IMR-90 (cell line): Measurements from ENCODE around the gene CDS2. TPM values are rescaled to one million over a fixed set of nuclear protein-coding genes. Genes with fewer than 3 reads are reported as not detected.

ENCODE experiments used
- ATAC-seq: fragments of 200-7000 bp; cut with Tn5 transposase; 2 replicates; pipeline ENCODE4 v1.9.1; 2020; ENCODE audit warnings: low read depth, mild to moderate bottlenecking, moderate library complexity
- BruUV-seq: library from RNA; stranded (reverse); fragments of 400-500 nt; replicated peaks from 2 replicates; lab custom pipeline; 2021; lab: Mats Ljungman, UMichigan
- CTCF ChIA-PET: fragments of 300-600 bp; formaldehyde crosslinking; extraction: SDS; loops from one replicate; lab custom pipeline; 2021; ENCODE audit warnings: antibody characterized with exemption; lab: Yijun Ruan, JAX
- POLR2A ChIA-PET: fragments of 300-600 bp; sonication (Branson Sonifier 250); formaldehyde crosslinking; loops from one replicate; lab custom pipeline; 2022; ENCODE audit warnings: antibody characterized with exemption; ENCODE audit not compliant: unreplicated experiment; lab: Charles Lee
- DNase-seq: peaks from one replicate; pipeline ENCODE4 v3.0.0; 2013
- H2AFZ ChIP-seq: replicated peaks from 2 replicates; pipeline ENCODE3; 2013; ENCODE audit warnings: low read length, mild to moderate bottlenecking; ENCODE audit not compliant: poor library complexity
- H2AK5ac ChIP-seq: 2 replicates; pipeline ENCODE4 v1.6.1; 2013; ENCODE audit warnings: low read depth, low read length, inconsistent platforms
- H2AK9ac ChIP-seq: replicated peaks from 2 replicates; pipeline ENCODE3; 2013; ENCODE audit warnings: mild to moderate bottlenecking, low read depth, low read length, moderate library complexity; ENCODE audit not compliant: poor library complexity
- H2BK120ac ChIP-seq: 2 replicates; pipeline ENCODE4 v1.6.1; 2013; ENCODE audit warnings: low read depth, low read length, inconsistent platforms
- H2BK15ac ChIP-seq: 3 replicates; pipeline ENCODE4 v1.6.1; 2013; ENCODE audit warnings: low read depth, low read length, inconsistent platforms
- H2BK20ac ChIP-seq: 2 replicates; pipeline ENCODE4 v1.6.1; 2013; ENCODE audit warnings: low read depth, mild to moderate bottlenecking, inconsistent platforms, low read length, moderate library complexity
- H2BK5ac ChIP-seq: 2 replicates; pipeline ENCODE4 v1.6.1; 2013; ENCODE audit warnings: mild to moderate bottlenecking, low read depth, low read length, inconsistent platforms; ENCODE audit not compliant: poor library complexity, severe bottlenecking
- H3K14ac ChIP-seq: replicated peaks from 2 replicates; pipeline ENCODE4 v1.6.1; 2013; ENCODE audit warnings: low read depth, low read length, inconsistent platforms
- H3K18ac ChIP-seq: 2 replicates; pipeline ENCODE4 v1.6.1; 2013; ENCODE audit warnings: low read depth, low read length, control low read depth
- H3K23ac ChIP-seq: 2 replicates; pipeline ENCODE4 v1.6.1; 2013; ENCODE audit warnings: low read depth, low read length, inconsistent platforms
- H3K27ac ChIP-seq: 2 replicates; pipeline ENCODE4 v1.5.1; 2013; ENCODE audit warnings: mild to moderate bottlenecking, control low read depth, low read length; ENCODE audit not compliant: insufficient read depth
- H3K27me3 ChIP-seq: 2 replicates; pipeline ENCODE4 v1.6.1; 2013; ENCODE audit warnings: low read length; ENCODE audit not compliant: control insufficient read depth, insufficient read depth
- H3K36me3 ChIP-seq: 2 replicates; pipeline ENCODE4 v1.6.1; 2013; ENCODE audit warnings: low read length, mixed read lengths; ENCODE audit not compliant: control insufficient read depth, insufficient read depth
- H3K4ac ChIP-seq: 2 replicates; pipeline ENCODE4 v1.6.1; 2013; ENCODE audit warnings: low read depth, low read length, inconsistent platforms
- H3K4me1 ChIP-seq: 2 replicates; pipeline ENCODE4 v1.6.1; 2013; ENCODE audit warnings: low read length, mixed read lengths; ENCODE audit not compliant: control insufficient read depth, insufficient read depth
- H3K4me2 ChIP-seq: 2 replicates; pipeline ENCODE4 v1.6.1; 2013; ENCODE audit warnings: low read depth, mild to moderate bottlenecking, control low read depth, low read length, moderate library complexity
- H3K4me3 ChIP-seq: 2 replicates; pipeline ENCODE4 v1.5.1; 2013; ENCODE audit warnings: low read depth, mild to moderate bottlenecking, control low read depth, low read length, moderate library complexity; ENCODE audit not compliant: insufficient read depth
- H3K56ac ChIP-seq: 2 replicates; pipeline ENCODE4 v1.6.1; 2013; ENCODE audit warnings: low read length, inconsistent platforms; ENCODE audit not compliant: insufficient read depth; ENCODE audit errors: extremely low read depth
- H3K79me1 ChIP-seq, 2 experiments: 2 replicates each; pipeline ENCODE4 v1.6.1; 2013; ENCODE audit warnings: low read length in 2 of 2, inconsistent platforms in 1 of 2, low read depth in 1 of 2
- H3K9ac ChIP-seq: 2 replicates; pipeline ENCODE4 v1.6.1; 2013; ENCODE audit warnings: low read depth, low read length, control low read depth
- H3K9me1 ChIP-seq: 2 replicates; pipeline ENCODE4 v1.6.1; 2013; ENCODE audit warnings: low read length, inconsistent platforms; ENCODE audit not compliant: insufficient read depth
- H3K9me3 ChIP-seq: 2 replicates; pipeline ENCODE4 v1.6.1; 2013; ENCODE audit warnings: low read length; ENCODE audit not compliant: control insufficient read depth, insufficient read depth
- H4K20me1 ChIP-seq: 2 replicates; pipeline ENCODE4 v1.6.1; 2013; ENCODE audit warnings: low read length, inconsistent platforms; ENCODE audit not compliant: insufficient read depth
- H4K5ac ChIP-seq: 2 replicates; pipeline ENCODE4 v1.6.1; 2013; ENCODE audit warnings: mild to moderate bottlenecking, low read depth, low read length, control low read depth
- H4K8ac ChIP-seq, 2 experiments: 2 replicates each; pipeline ENCODE4 v1.6.1; 2013; ENCODE audit warnings: low read depth in 2 of 2, low read length in 2 of 2, control low read depth in 1 of 2, inconsistent platforms in 1 of 2
- H4K91ac ChIP-seq: 2 replicates; pipeline ENCODE4 v1.6.1; 2013; ENCODE audit warnings: low read depth, low read length, inconsistent platforms; ENCODE audit not compliant: insufficient read depth
- BHLHE40 ChIP-seq: fragments of 150-350 bp; IDR thresholded peaks from 2 replicates; pipeline ENCODE4 v1.6.1; 2016; ENCODE audit warnings: mild to moderate bottlenecking, low read depth, low read length
- CEBPB ChIP-seq: IDR thresholded peaks from 2 replicates; pipeline ENCODE4 v1.6.1; 2012; ENCODE audit warnings: low read depth, low read length, improper control_type of control experiment
- CHD1 ChIP-seq: IDR thresholded peaks from 2 replicates; pipeline ENCODE4 v1.6.1; 2012; ENCODE audit warnings: low read depth, low read length, improper control_type of control experiment
- FOS ChIP-seq: fragments of 150-350 bp; IDR thresholded peaks from 2 replicates; pipeline ENCODE4 v1.6.1; 2016; ENCODE audit warnings: low read depth, low read length
- MAFK ChIP-seq: IDR thresholded peaks from 2 replicates; pipeline ENCODE4 v1.6.1; 2012; ENCODE audit warnings: low read depth, low read length, improper control_type of control experiment
- MAZ ChIP-seq: IDR thresholded peaks from 2 replicates; pipeline ENCODE4 v1.6.1; 2012; ENCODE audit warnings: low read depth, mild to moderate bottlenecking, low read length, improper control_type of control experiment, moderate library complexity, borderline replicate concordance
- MXI1 ChIP-seq: IDR thresholded peaks from 2 replicates; pipeline ENCODE4 v1.6.1; 2012; ENCODE audit warnings: low read depth, mild to moderate bottlenecking, low read length, moderate library complexity, borderline replicate concordance
- NFE2L2 ChIP-seq: fragments of 150-350 bp; IDR thresholded peaks from 2 replicates; pipeline ENCODE4 v1.6.1; 2016; ENCODE audit warnings: low read depth, mild to moderate bottlenecking, low read length
- POLR2A ChIP-seq: IDR thresholded peaks from 2 replicates; pipeline ENCODE4 v1.6.1; 2012; ENCODE audit warnings: mild to moderate bottlenecking, low read depth, low read length
- RCOR1 ChIP-seq: IDR thresholded peaks from 2 replicates; pipeline ENCODE4 v1.6.1; 2012; ENCODE audit warnings: mild to moderate bottlenecking, low read length, improper control_type of control experiment; ENCODE audit not compliant: insufficient replicate concordance
- RFX5 ChIP-seq: IDR thresholded peaks from 2 replicates; pipeline ENCODE4 v1.8.0; 2012; ENCODE audit warnings: low read depth, mild to moderate bottlenecking, low read length, moderate library complexity
- SMC3 ChIP-seq: fragments of 150-350 bp; IDR thresholded peaks from 2 replicates; pipeline ENCODE4 v1.6.1; 2016; ENCODE audit warnings: low read depth, mild to moderate bottlenecking, antibody characterized with exemption, low read length, moderate library complexity
- WGBS, 2 experiments: methylation state at CpG; one replicate each; pipeline versions ENCODE4 v1.1.5 to v1.1.7; 2013; ENCODE audit warnings: missing lambda C conversion rate in 2 of 2; ENCODE audit not compliant: insufficient read length in 1 of 2; ENCODE audit errors: extremely low coverage in 2 of 2; 5-methylcytosine and 5-hydroxymethylcytosine counted together
- dilution Hi-C: fragments of 300-500 bp; cut with HindIII; formaldehyde crosslinking; loops from one replicate; pipeline ENCODE4 v1.14.3; 2018; ENCODE audit warnings: low sequenced_read_pairs; ENCODE audit not compliant: unreplicated experiment
- in situ Hi-C: fragments of 300-500 bp; cut with MboI; formaldehyde crosslinking; loops from 3 replicates; pipeline ENCODE4 v1.14.3; 2019; ENCODE audit warnings: low sequenced_read_pairs, inconsistent platforms, mixed read lengths
- intact Hi-C: fragments of 100-400 bp; cut with micrococcal nuclease; formaldehyde crosslinking; loops from 2 replicates; pipeline ENCODE4 v1.10.0; 2022
- polyA plus RNA-seq, 3 experiments: library from polyadenylated mRNA; depleted of rRNA; stranded (reverse); fragments of >200 nt; gene quantifications; 2 replicates each; pipeline ENCODE4 v1.2.3, GENCODE V29; 2012; ENCODE audit warnings: low replicate concordance in 1 of 3
- total RNA-seq: library from RNA; depleted of rRNA; stranded (reverse); fragments of >200 nt; gene quantifications from 2 replicates; pipeline ENCODE4 v1.2.3, GENCODE V29; 2012
- TF ChIP-seq, protein P1 (sequence below): fragments of 150-350 bp; IDR thresholded peaks from 2 replicates; pipeline ENCODE4 v1.6.1; 2016; ENCODE audit warnings: low read depth, mild to moderate bottlenecking, low read length, moderate library complexity, borderline replicate concordance
- TF ChIP-seq, protein P2 (sequence below): conservative IDR thresholded peaks from 2 replicates; pipeline ENCODE4 v1.5.1; 2012; ENCODE audit warnings: mild to moderate bottlenecking, low read depth, low read length, improper control_type of control experiment
- TF ChIP-seq, protein P3 (sequence below): fragments of 150-350 bp; IDR thresholded peaks from 2 replicates; pipeline ENCODE4 v1.6.1; 2017; ENCODE audit warnings: mild to moderate bottlenecking, antibody characterized with exemption, low read length, low read depth

CDS2 gene
- total and polyA plus RNA-seq, 2 of the 4 experiments (the other 2 are of a cell fraction) = 17.0 to 47.1 TPM

DNA sequence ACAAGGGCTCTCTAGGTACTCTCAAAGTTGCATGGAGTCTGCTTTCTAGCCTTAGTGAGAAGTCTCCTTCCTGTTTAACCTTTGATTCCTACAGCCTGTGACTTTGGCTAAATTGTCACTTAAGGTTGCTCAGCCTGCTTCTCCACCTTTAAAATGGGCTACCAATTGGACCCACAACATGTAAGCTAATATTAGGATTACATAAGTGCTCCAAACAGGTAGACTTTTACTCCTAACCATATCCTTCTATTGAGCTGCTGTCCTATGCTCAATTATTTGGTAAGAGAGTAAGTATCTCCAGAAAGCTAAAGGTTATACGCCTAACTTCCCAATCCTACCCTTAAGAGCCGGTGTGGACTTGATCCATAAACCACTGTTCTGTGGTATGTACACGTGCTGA, 9.9 kb upstream of the CDS2 start:
- Histone ChIP-seq H3K9me1 (no peaks in the 10 kb centered on the region), H2AK9ac (no peak overlapping the region), H2BK5ac (no peak overlapping the region), H4K8ac (no peak overlapping the region), H3K14ac (no peak overlapping the region), H4K20me1 (peaks cover 18% of the 10 kb centered on the region), H3K18ac (no peak overlapping the region), H4K5ac (no peak overlapping the region), H3K9ac (no peak overlapping the region), H2BK15ac (no peak overlapping the region), H3K23ac (no peak overlapping the region), H3K56ac (no peak overlapping the region), H3K36me3 (peaks cover 6% of the 10 kb centered on the region), H3K79me1 (peaks cover 5 to 33% of the 10 kb centered on the region in 2 experiments), H3K4ac (no peak overlapping the region), H3K27me3 (no peaks in the 10 kb centered on the region), H2BK20ac (no peak overlapping the region), H3K4me3 (no peak overlapping the region), H2AFZ (no peak overlapping the region), H3K4me2 (no peak overlapping the region), H3K27ac (no peak overlapping the region), H2AK5ac (no peak overlapping the region), H3K9me3 (no peaks in the 10 kb centered on the region), H2BK120ac (no peak overlapping the region), H4K91ac (no peak overlapping the region), H3K4me1 (peaks cover 1% of the 10 kb centered on the region; the same call in 1 of the 2 replicates)
- BruUV-seq = no TSS peak
- dilution Hi-C loops = no loop called here
- in situ Hi-C loops = no loop called here
- TF ChIP-seq MAZ (no peak), SMC3 (no peak), BHLHE40 (no peak), RCOR1 (no peak), MAFK (no peak), CHD1 (no peak), FOS (no peak), RFX5 (no peak), POLR2A (no peak), NFE2L2 (no peak), MXI1 (no peak), CEBPB (no peak)
- TF ChIP-seq, protein P1, sequence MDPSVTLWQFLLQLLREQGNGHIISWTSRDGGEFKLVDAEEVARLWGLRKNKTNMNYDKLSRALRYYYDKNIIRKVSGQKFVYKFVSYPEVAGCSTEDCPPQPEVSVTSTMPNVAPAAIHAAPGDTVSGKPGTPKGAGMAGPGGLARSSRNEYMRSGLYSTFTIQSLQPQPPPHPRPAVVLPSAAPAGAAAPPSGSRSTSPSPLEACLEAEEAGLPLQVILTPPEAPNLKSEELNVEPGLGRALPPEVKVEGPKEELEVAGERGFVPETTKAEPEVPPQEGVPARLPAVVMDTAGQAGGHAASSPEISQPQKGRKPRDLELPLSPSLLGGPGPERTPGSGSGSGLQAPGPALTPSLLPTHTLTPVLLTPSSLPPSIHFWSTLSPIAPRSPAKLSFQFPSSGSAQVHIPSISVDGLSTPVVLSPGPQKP = no peak
- TF ChIP-seq, protein P2, sequence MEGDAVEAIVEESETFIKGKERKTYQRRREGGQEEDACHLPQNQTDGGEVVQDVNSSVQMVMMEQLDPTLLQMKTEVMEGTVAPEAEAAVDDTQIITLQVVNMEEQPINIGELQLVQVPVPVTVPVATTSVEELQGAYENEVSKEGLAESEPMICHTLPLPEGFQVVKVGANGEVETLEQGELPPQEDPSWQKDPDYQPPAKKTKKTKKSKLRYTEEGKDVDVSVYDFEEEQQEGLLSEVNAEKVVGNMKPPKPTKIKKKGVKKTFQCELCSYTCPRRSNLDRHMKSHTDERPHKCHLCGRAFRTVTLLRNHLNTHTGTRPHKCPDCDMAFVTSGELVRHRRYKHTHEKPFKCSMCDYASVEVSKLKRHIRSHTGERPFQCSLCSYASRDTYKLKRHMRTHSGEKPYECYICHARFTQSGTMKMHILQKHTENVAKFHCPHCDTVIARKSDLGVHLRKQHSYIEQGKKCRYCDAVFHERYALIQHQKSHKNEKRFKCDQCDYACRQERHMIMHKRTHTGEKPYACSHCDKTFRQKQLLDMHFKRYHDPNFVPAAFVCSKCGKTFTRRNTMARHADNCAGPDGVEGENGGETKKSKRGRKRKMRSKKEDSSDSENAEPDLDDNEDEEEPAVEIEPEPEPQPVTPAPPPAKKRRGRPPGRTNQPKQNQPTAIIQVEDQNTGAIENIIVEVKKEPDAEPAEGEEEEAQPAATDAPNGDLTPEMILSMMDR = no peak
- TF ChIP-seq, protein P3, sequence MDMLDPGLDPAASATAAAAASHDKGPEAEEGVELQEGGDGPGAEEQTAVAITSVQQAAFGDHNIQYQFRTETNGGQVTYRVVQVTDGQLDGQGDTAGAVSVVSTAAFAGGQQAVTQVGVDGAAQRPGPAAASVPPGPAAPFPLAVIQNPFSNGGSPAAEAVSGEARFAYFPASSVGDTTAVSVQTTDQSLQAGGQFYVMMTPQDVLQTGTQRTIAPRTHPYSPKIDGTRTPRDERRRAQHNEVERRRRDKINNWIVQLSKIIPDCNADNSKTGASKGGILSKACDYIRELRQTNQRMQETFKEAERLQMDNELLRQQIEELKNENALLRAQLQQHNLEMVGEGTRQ = no peak
- WGBS, 2 experiments = no CpG with 5 or more reads among the region's 3 CpGs
- intact Hi-C loops = no loop called here
- DNase-seq (no peak), ATAC-seq (no peak)
- CTCF ChIA-PET = interaction anchor here (1.5 kb wide), 1 partner anchor 10 kb away, joined by 4 read pairs; the partner anchor contains the start of gene CDS2
- POLR2A ChIA-PET = no interaction called here
